Ascending aorta (tissue), 2 donors: ENCODE data around the gene HDAC5. TPM values are rescaled to one million over a fixed set of nuclear protein-coding genes. Genes with fewer than 3 reads are reported as not detected.

ENCODE experiments used
- DNase-seq, 2 donors: peaks; one replicate each; pipeline ENCODE4 v3.0.0-alpha.2; 2019; ENCODE audit warnings: low spot score in 2 of 2
- H3K27ac ChIP-seq, 2 donors: fragments of 200-600 bp; sonication (generic); one replicate each; pipeline ENCODE4 v1.5.1; 2016 to 2017; ENCODE audit warnings: mild to moderate bottlenecking in 1 of 2
- H3K27me3 ChIP-seq: fragments of 200-600 bp; sonication (generic); one replicate; pipeline ENCODE4 v1.5.1; 2017
- H3K36me3 ChIP-seq, 2 donors: fragments of 200-600 bp; sonication (generic); one replicate each; pipeline ENCODE4 v1.5.1; 2016
- H3K4me1 ChIP-seq, 2 donors: fragments of 200-600 bp; sonication (generic); one replicate each; pipeline ENCODE4 v1.5.1; 2016 to 2017; ENCODE audit warnings: mild to moderate bottlenecking in 1 of 2
- H3K4me3 ChIP-seq, 2 donors: fragments of 200-600 bp; sonication (generic); one replicate each; pipeline ENCODE4 v1.5.1; 2016 to 2017; ENCODE audit warnings: mild to moderate bottlenecking in 1 of 2
- H3K9me3 ChIP-seq, 2 donors: fragments of 200-600 bp; sonication (generic); one replicate each; pipeline ENCODE4 v1.5.1; 2016
- CTCF ChIP-seq, 3 experiments: fragments of 200-600 bp in 2 of 3; fragments of 450-650 bp in 1 of 3; sonication (generic) in 2 of 3; IDR thresholded peaks; one replicate each; pipeline ENCODE4 v1.5.1; 2016 to 2019; ENCODE audit warnings: antibody characterized with exemption in 3 of 3, mild to moderate bottlenecking in 1 of 3, moderate library complexity in 1 of 3
- intact Hi-C: fragments of 100-400 bp; cut with DNase I; formaldehyde crosslinking; loops from one replicate; pipeline ENCODE4 v1.15.1; 2023
- total RNA-seq: library from RNA; depleted of rRNA; stranded (reverse); fragments of >200 nt; gene quantifications from one replicate; pipeline ENCODE4 v1.1.0, GENCODE V29; 2016

HDAC5 gene
- total RNA-seq = 189 TPM

- H3K9me3 ChIP-seq = no peaks in the 10 kb centered on the region
- peak within 1 kb of the TSS; percentile 99 to 100 for H3K4me3 ChIP-seq
- peaks cover 18 to 34% of the 10 kb centered on the region in 2 donors for H3K4me1 ChIP-seq
- peak; percentile 60 to 71 (median 65) for TF ChIP-seq CTCF (IDR thresholded peaks at IDR 0.05)
- no peaks in the 10 kb centered on the region for H3K36me3 ChIP-seq
- DNase-seq = peak; percentile 86 to 97
- H3K27ac ChIP-seq = peak within 1 kb of the TSS; percentile 97 to 99
- intact Hi-C loops = loop anchor here (1.0 to 5.0 kb wide), 7 partner anchors 15 to 116 kb away; partner anchors contain the start of genes ASB16, G6PC3 and TMUB2
- no peaks in the 10 kb centered on the region for H3K27me3 ChIP-seq
Measured at GRCh38 chr17:44123356-44124117, at the start of gene HDAC5. HDAC5 (minus strand) TSS chr17:44123641; CDS start chr17:44117515, 6,126 bp downstream.

GRCh38 chr17:44171931-44172455, 48.6 kb upstream of the HDAC5 start:
- no peak overlapping the region for H3K4me3 ChIP-seq
- peaks cover 4 to 15% of the 10 kb centered on the region in 2 donors for H3K4me1 ChIP-seq
- peaks cover 5 to 11% of the 10 kb centered on the region in 2 donors for H3K36me3 ChIP-seq
- DNase-seq = no peak
- H3K27ac ChIP-seq = no peak overlapping the region
- no peak for TF ChIP-seq CTCF (IDR thresholded peaks at IDR 0.05)
- H3K9me3 ChIP-seq = no peaks in the 10 kb centered on the region
- no peaks in the 10 kb centered on the region for H3K27me3 ChIP-seq
- intact Hi-C loops = loop anchor here (2.0 kb wide), 1 partner anchor 49 kb away; the partner anchor contains the start of gene HDAC5

- intact Hi-C loops = loop anchor here (2.0 kb wide), 1 partner anchor 48 kb away; the partner anchor contains the start of gene HDAC5
- H3K4me1 ChIP-seq = peaks cover 4 to 15% of the 10 kb centered on the region in 2 donors
- no peaks in the 10 kb centered on the region for H3K27me3 ChIP-seq
- H3K4me3 ChIP-seq = peak within 1 kb of the TSS; percentile 42 to 62
- DNase-seq = no peak
- peak within 1 kb of the TSS; percentile 59 to 87 for H3K27ac ChIP-seq
- H3K9me3 ChIP-seq = no peaks in the 10 kb centered on the region
- TF ChIP-seq CTCF (IDR thresholded peaks at IDR 0.05) = no peak
- H3K36me3 ChIP-seq = peaks cover 0 to 5% of the 10 kb centered on the region in 2 donors
Measured at GRCh38 chr17:44170499-44171201, 47.2 kb upstream of the HDAC5 start, which contains the start of gene ASB16. ASB16 (plus strand) TSS chr17:44170704; CDS start chr17:44170790, 86 bp downstream.

- Histone ChIP-seq H3K9me3 (no peaks in the 10 kb centered on the region), H3K27me3 (no peaks in the 10 kb centered on the region), H3K27ac (peak overlapping the region; percentile 59 to 87), H3K36me3 (peaks cover 0 to 5% of the 10 kb centered on the region in 2 donors), H3K4me1 (peaks cover 4 to 15% of the 10 kb centered on the region in 2 donors), H3K4me3 (peak overlapping the region; percentile 42 to 62)
- DNase-seq = no peak
- TF ChIP-seq CTCF (IDR thresholded peaks at IDR 0.05) = no peak
- intact Hi-C loops = loop anchor here (2.0 kb wide), 1 partner anchor 47 kb away; the partner anchor contains the start of gene HDAC5
Measured at GRCh38 chr17:44170135-44170498, 46.7 kb upstream of the HDAC5 start.

GRCh38 chr17:44167181-44167861, 43.9 kb upstream of the HDAC5 start:
- Histone ChIP-seq H3K27ac (peak overlapping the region in 1 of 2 donors; percentile 65), H3K27me3 (no peaks in the 10 kb centered on the region), H3K9me3 (no peaks in the 10 kb centered on the region), H3K36me3 (no peaks in the 10 kb centered on the region), H3K4me1 (peaks cover 4 to 15% of the 10 kb centered on the region in 2 donors), H3K4me3 (no peak overlapping the region)
- TF ChIP-seq CTCF (IDR thresholded peaks at IDR 0.05) = no peak
- intact Hi-C loops = loop anchor here (2.0 kb wide), 1 partner anchor 225 kb away; the partner anchor contains the start of gene PPY
- no peak for DNase-seq
